Measurements from ENCODE around the gene FILIP1L. TPM values are rescaled to one million over a fixed set of nuclear protein-coding genes. Genes with fewer than 3 reads are reported as not detected.

FILIP1L gene
- total RNA-seq, 4 donors from 2014 or later = 4.4 to 17.7 (median 13.2) TPM

- TF ChIP-seq CTCF (IDR thresholded peaks at IDR 0.05) (no peak), POLR2A (IDR thresholded peaks at IDR 0.05) (no peak)
- intact Hi-C loops (cut with DNase I) = no loop called here
These were observed 154.0 kb downstream of the FILIP1L start for GRCh38 chr3:99960123-99960878.

DNA sequence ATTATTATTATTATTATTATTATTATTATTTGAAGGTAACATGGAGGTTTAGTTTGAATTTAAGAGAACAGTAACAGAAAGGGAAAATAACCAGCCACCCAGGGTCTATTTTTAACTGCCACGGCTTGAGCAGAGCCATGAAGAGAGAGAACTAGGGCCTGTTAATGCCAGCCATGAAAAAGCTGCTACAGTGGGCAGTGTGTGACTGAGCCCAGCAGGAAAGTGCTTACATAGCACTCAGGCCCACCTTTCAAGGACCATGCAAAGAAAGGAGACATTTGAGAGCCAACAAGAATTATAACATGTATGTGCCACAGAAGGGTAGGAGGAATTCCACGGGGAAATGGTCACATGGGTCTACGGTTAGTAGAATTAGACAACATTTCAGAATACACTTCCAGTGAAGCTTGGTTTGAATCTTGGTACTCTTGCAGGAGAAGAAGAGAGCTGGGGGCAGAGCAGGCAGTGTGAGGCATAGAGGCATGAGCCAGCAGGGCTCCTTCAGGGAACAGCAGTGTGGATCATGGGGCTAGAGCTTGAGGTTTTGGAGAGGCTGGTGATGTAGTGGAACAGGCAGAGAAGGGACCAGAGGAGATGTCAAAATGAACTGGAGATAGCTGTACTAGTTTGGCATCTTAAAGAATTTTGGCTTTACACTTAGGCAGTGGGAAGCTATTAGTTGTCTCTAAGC, 155.9 kb downstream of the FILIP1L start:
- Histone ChIP-seq H3K4me3 (replicated peaks in 1 of 3) (no peak overlapping the region), H3K27ac (no peak overlapping the region), H3K4me1 (no peaks in the 10 kb centered on the region), H3K27me3 (no peaks in the 10 kb centered on the region), H3K9me3 (no peaks in the 10 kb centered on the region), H3K36me3 (no peaks in the 10 kb centered on the region)
- intact Hi-C loops (cut with DNase I) = no loop called here
- DNase-seq = no peak
- 77 to 86% methylated on average over 3 of the region's 3 CpGs for WGBS, 2 donors
- no peak for TF ChIP-seq CTCF (IDR thresholded peaks at IDR 0.05)
- TF ChIP-seq POLR2A (IDR thresholded peaks at IDR 0.05) = no peak

More at GRCh38 chr3:99960123-99960878, 154.0 kb downstream of the FILIP1L start:
- DNase-seq = no peak
- 69 to 71% methylated on average over 5 of the region's 5 CpGs for WGBS, 2 donors
- no peak overlapping the region for H3K27ac ChIP-seq
- H3K36me3 ChIP-seq = no peaks in the 10 kb centered on the region
- H3K27me3 ChIP-seq = no peaks in the 10 kb centered on the region
- no peak overlapping the region for H3K4me3 ChIP-seq (replicated peaks in 1 of 3)
- no peaks in the 10 kb centered on the region for H3K9me3 ChIP-seq
- no peaks in the 10 kb centered on the region for H3K4me1 ChIP-seq

GRCh38 chr3:99957151-99957796, 157.0 kb downstream of the FILIP1L start:
- no peaks in the 10 kb centered on the region for H3K4me1 ChIP-seq
- DNase-seq = no peak
- H3K36me3 ChIP-seq = no peaks in the 10 kb centered on the region
- H3K9me3 ChIP-seq = no peaks in the 10 kb centered on the region
- H3K27ac ChIP-seq = no peak overlapping the region
- no peak overlapping the region for H3K4me3 ChIP-seq (replicated peaks in 1 of 3)
- 86 to 90% methylated on average over 4 of the region's 4 CpGs for WGBS, 2 donors
- intact Hi-C loops (cut with DNase I) = no loop called here
- H3K27me3 ChIP-seq = no peaks in the 10 kb centered on the region
- TF ChIP-seq POLR2A (IDR thresholded peaks at IDR 0.05) (no peak), CTCF (IDR thresholded peaks at IDR 0.05) (no peak)

DNA sequence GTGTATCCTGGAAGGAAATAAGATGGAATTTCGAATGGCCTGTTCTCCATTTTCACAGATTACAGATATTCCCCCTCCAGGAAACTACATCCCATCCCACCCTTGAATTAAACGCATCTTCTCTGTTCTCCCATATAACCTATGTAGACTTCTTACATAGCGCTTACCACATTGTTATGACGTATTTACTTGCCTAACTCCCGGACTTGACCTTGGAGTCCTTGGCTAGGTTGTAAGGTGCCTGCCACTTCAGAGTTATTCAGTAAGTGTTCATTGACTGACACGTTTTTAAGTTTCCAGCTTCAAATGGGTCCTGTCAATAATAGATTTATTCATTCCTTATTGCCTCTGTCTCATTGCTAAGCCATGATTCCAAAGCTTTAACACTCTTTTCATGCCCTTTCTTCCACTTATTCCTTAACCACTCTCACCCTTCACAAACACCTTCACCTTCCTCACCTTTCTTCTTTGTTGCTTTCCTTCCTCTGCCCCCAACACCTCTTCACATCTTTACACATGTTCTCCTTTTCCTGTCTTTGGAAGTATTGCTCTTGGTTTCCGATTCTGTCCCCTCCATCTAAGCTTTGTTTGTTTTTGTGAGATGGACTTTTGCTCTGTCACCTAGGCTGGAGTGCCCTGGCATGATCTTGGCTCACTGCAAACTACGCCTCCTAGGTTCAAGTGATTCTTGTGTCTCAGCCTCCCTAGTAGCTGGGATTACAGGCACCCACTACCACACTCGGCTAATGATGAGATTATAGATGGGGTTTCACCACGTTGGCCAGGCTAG, 158.3 kb downstream of the FILIP1L start:
- Histone ChIP-seq H3K4me1 (no peaks in the 10 kb centered on the region), H3K4me3 (replicated peaks in 1 of 3) (no peak overlapping the region), H3K27me3 (no peaks in the 10 kb centered on the region), H3K27ac (no peak overlapping the region), H3K36me3 (no peaks in the 10 kb centered on the region), H3K9me3 (no peaks in the 10 kb centered on the region)
- intact Hi-C loops (cut with DNase I) = no loop called here
- no peak for DNase-seq
- 93 to 95% methylated on average over 10 of the region's 10 CpGs for whole genome bisulfite sequencing, 2 donors
- TF ChIP-seq POLR2A (IDR thresholded peaks at IDR 0.05) = no peak
- TF ChIP-seq CTCF (IDR thresholded peaks at IDR 0.05) = no peak

Measured in thyroid gland (tissue), 4 donors.